Coronary artery (tissue), 2 donors: ENCODE results near the gene RFX8.

Experiments used
- DNase-seq: peaks from one replicate; pipeline ENCODE4 v3.0.0-alpha.2; 2017; ENCODE audit warnings: low spot score
- H3K27ac ChIP-seq, 2 donors: fragments of 200-600 bp; sonication (generic); one replicate each; pipeline ENCODE4 v1.5.1; 2016 to 2019
- H3K4me3 ChIP-seq: fragments of 200-600 bp; sonication (generic); 2 replicates; pipeline ENCODE4 v1.5.1; 2016; ENCODE audit warnings: mild to moderate bottlenecking, moderate library complexity
- TF ChIP-seq, protein P1 (sequence below): fragments of 200-600 bp; sonication (generic); IDR thresholded peaks from one replicate; pipeline ENCODE4 v1.5.1; 2019; ENCODE audit warnings: antibody characterized with exemption

The RFX8 gene

GRCh38 chr2:101401906-101402305 lies 73.0 kb downstream of the RFX8 start:
- Histone ChIP-seq H3K4me3 (no peak overlapping the region), H3K27ac (no peak overlapping the region)
- no peak for DNase-seq
- TF ChIP-seq, protein P1, sequence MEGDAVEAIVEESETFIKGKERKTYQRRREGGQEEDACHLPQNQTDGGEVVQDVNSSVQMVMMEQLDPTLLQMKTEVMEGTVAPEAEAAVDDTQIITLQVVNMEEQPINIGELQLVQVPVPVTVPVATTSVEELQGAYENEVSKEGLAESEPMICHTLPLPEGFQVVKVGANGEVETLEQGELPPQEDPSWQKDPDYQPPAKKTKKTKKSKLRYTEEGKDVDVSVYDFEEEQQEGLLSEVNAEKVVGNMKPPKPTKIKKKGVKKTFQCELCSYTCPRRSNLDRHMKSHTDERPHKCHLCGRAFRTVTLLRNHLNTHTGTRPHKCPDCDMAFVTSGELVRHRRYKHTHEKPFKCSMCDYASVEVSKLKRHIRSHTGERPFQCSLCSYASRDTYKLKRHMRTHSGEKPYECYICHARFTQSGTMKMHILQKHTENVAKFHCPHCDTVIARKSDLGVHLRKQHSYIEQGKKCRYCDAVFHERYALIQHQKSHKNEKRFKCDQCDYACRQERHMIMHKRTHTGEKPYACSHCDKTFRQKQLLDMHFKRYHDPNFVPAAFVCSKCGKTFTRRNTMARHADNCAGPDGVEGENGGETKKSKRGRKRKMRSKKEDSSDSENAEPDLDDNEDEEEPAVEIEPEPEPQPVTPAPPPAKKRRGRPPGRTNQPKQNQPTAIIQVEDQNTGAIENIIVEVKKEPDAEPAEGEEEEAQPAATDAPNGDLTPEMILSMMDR, result no peak

DNA sequence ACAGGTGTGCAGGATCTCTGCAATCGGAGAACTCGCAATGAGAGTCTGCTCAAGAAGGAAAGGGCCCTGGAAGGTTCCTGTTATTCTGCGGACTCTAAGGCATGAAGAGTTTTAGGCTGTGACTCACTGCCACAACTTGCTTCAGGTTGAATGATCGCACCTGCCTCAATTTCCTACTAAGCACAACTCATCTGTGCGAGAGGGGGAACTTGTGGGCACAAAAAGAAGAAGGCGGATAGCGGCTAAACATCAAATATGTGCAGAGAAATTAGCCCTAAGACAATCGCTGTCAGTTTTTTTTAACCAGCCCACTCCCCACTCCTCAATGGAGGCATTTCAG lies 73.6 kb downstream of the RFX8 start:
- H3K4me3 ChIP-seq, result no peak overlapping the region
- H3K27ac ChIP-seq, result no peak overlapping the region
- TF ChIP-seq, protein P1, result no peak
- DNase-seq, result no peak

- DNase-seq, result no peak
- Histone ChIP-seq H3K4me3 (no peak overlapping the region), H3K27ac (no peak overlapping the region)
- TF ChIP-seq, protein P1, result no peak
Measured at GRCh38 chr2:101400506-101401325, 74.2 kb downstream of the RFX8 start.

DNA sequence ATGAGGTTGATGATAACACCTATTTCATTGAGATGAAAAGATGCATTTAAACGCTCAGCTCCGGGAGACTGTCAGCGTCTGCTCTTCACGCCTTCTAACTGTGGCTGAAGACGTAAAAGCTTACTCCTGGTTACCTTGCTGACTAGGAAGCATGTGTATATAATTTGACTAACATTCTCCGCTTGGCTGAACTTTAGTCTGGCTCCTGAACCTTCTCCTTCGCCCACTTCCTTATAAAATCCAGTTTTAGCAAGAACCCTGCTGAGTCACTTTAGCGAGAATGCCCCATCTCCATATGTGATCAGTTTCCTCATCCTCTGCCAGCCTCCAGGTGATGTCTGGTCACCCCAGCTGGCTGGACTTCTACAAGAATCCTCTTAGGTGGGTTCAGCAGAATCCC lies 74.9 kb downstream of the RFX8 start:
- TF ChIP-seq, protein P1, result no peak
- no peak overlapping the region for H3K4me3 ChIP-seq
- DNase-seq, result no peak
- H3K27ac ChIP-seq, result no peak overlapping the region

- TF ChIP-seq, protein P1, result no peak
- Histone ChIP-seq H3K27ac (no peak overlapping the region), H3K4me3 (no peak overlapping the region)
- no peak for DNase-seq
Measured at GRCh38 chr2:101399021-101399799, 75.7 kb downstream of the RFX8 start.

DNA sequence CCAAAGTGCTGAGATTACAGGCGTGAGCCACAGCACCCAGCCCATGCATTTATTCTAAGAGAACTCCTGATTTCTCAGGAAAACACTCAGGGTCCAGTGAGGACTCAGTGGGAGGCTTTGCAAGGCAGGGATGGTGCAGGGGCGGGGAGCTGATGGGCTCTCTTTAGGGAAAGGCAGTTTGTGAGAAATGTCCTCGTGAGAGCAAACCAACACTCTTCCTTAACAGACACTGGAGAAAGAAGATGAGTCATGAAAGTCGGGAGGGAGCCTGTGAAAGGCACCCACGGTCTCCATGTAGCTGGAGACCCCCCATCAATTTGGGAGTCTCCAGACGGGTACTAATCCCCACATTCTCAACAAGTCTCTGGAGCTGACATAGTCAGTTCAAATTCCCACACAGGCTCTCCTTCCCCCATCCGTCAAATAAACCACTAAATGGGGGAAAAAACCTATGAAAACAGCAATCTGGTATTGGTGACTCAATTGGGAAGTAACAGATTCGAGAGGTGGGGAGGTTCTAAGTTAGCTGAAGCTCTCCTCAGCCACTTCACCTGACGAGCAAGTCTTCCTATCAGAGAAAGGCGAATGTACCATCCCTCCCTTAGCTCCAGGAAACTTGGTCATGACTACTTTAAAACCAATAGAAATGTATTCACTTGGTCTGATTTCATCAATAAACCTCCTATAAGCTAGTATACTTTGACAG lies 76.6 kb downstream of the RFX8 start:
- DNase-seq, result no peak
- TF ChIP-seq, protein P1, result no peak
- no peak overlapping the region for H3K4me3 ChIP-seq
- no peak overlapping the region for H3K27ac ChIP-seq
